ENCODE data around the gene HCN3. TPM values are rescaled to one million over a fixed set of nuclear protein-coding genes. Genes with fewer than 3 reads are reported as not detected.

HCN3 gene
- total RNA-seq, 1 experiment from 2014 or later, result 7.3 TPM

DNA sequence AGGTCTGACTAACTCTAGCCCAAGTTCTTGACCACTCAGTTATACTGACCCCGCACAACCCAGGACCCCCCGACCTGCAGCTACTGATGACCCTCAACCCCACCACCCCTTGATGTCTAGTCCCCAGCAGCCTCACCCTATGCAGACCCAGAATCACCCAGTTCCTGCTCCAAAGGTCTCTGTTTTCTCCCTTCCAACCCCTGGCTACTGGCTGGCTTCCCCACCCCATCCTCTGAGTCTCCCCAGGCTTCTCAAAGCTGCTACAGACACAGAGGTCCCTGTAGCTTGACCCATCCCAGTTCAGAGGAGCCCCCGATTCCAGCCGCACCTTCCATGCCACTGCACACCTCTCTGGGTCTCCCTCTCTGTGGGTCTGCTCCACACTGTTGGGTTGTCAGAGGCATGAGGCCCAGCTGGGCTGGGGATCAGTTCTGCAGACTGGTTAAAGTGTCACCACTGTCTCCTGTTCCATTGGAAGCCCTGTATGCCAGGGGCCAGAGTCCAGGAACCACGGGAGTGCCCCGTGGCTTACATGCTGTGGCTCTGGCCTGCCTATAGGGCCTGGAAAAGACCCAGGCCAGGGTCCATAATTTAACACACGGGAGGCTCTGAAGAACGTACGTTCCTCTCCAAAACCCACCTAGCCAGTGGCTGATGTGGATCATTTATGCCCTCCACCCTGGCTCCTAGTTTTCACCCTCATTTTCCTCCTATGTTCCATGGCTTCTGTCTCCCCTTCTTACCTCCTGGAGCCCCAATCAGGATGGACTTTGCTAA is 23.5 kb downstream of the HCN3 start:
- POLR2A ChIA-PET, result no interaction called here
- Mint-ChIP-seq H3K27ac (no peak overlapping the region), H3K4me1 (peaks cover 24% of the 10 kb centered on the region), H3K9me3 (no peaks in the 10 kb centered on the region), H3K27me3 (ENCODE audit: low read depth) (peaks cover 19% of the 10 kb centered on the region), H3K4me3 (no peak overlapping the region), H3K36me3 (no peaks in the 10 kb centered on the region)
- ATAC-seq (no peak), DNase-seq (ENCODE audit: low spot score) (no peak)
- TF ChIP-seq PRRX2 (CRISPR knock-in tag; IDR thresholded peaks at IDR 0.05) (no peak), GABPB1 (CRISPR knock-in tag; IDR thresholded peaks at IDR 0.05) (0 out of 2 replicates have a peak, but pooled peaks have one; percentile 28)
- CTCF ChIA-PET, result interaction anchor here (0.6 to 1.4 kb wide), 4 partner anchors 22 to 50 kb away, joined by 3 to 8 read pairs (median 5); no protein-coding TSS in a partner anchor

DNA sequence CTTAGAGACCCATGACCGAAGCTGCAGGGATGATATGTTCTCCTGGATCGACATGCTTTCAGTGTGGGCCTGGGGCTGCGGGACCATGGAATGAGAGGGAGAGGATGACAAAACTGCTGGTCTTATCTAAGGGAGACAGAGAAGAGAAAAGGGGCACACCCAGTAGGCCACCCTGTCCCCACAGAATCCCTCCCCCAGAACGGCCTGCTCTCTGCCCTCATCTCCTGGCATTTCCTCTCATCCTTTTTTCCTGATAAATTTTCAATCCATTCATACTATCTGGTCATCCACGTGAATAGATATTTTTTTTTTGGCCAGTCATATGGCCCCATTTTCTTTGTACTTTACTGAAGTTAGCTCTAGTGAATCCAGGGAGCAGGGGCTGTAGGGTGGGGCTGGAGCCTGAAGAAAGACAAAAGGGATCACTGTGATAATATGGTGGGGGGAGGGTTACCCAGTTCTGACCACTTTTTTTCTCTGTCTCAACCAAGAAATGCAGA is 24.1 kb downstream of the HCN3 start, which contains the start of gene PKLR:
TSS of gene PKLR (minus strand) at position 97 of the 500 bp plus-strand sequence. CDS start at position 54, 43 bp downstream.
- Mint-ChIP-seq H3K27me3 (ENCODE audit: low read depth) (peaks cover 12% of the 10 kb centered on the region), H3K36me3 (no peaks in the 10 kb centered on the region), H3K27ac (no peak within 1 kb of the TSS; the same call in 1 of the 2 replicates), H3K4me3 (no peak within 1 kb of the TSS), H3K4me1 (peaks cover 20% of the 10 kb centered on the region), H3K9me3 (no peaks in the 10 kb centered on the region)
- ATAC-seq, result no peak
- CTCF ChIA-PET, result interaction anchor here (1.1 to 1.5 kb wide), 4 partner anchors 22 to 51 kb away, joined by 4 to 9 read pairs (median 4); no protein-coding TSS in a partner anchor
- TF ChIP-seq CBFB (CRISPR knock-in tag; IDR thresholded peaks at IDR 0.05; ENCODE audit: low read depth) (no peak), NR1H2 (CRISPR knock-in tag; IDR thresholded peaks at IDR 0.05) (no peak), NFATC4 (CRISPR knock-in tag; IDR thresholded peaks at IDR 0.05) (no peak), GRHL2 (CRISPR knock-in tag; IDR thresholded peaks at IDR 0.05; ENCODE audit: insufficient replicate concordance, severe bottlenecking) (no peak), ZNF232 (CRISPR knock-in tag; IDR thresholded peaks at IDR 0.05) (no peak), ZNF317 (CRISPR knock-in tag; IDR thresholded peaks at IDR 0.05; ENCODE audit: borderline replicate concordance, low read depth) (no peak)
- TF ChIP-seq, protein P1, sequence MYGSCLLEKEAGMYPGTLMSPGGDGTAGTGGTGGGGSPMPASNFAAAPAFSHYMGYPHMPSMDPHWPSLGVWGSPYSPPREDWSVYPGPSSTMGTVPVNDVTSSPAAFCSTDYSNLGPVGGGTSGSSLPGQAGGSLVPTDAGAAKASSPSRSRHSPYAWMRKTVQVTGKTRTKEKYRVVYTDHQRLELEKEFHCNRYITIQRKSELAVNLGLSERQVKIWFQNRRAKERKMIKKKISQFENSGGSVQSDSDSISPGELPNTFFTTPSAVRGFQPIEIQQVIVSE (CRISPR knock-in tag; IDR thresholded peaks at IDR 0.05; ENCODE audit: borderline replicate concordance), result no peak
- POLR2A ChIA-PET, result no interaction called here
- no peak for DNase-seq (ENCODE audit: low spot score)

DNA sequence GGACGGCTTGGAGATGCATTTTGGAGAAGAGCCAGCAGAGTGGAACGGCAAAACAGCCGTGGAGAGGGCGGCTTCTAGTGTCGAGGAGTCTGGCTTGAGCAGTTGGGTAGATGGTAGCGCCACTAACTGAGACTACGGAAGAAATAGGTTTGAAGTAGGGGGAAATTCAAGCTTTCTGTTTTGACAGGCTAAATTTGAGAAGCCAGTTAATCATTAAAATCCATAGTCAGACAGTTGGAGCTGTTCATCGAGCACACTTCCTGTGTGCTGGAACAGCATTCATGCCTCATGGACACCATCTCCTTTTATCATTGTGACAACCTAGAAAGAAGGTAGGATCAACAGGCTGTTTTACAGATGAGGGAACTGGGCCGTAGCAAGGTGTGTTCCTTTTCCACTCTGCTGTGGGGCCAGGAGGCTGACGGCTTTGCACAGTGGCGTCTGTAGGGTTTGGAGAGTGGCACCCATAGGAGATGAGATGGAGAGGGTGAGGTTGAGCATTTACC is 27.3 kb downstream of the HCN3 start:
- CTCF ChIA-PET, result interaction anchor here (1.1 to 3.9 kb wide), 4 partner anchors 19 to 54 kb away, joined by 3 to 27 read pairs (median 5); no protein-coding TSS in a partner anchor
- H3K27ac Mint-ChIP-seq, result peak overlapping the region; percentile 10; the same call in 1 of the 2 replicates
- no peak for TF ChIP-seq NR2C2 (CRISPR knock-in tag; IDR thresholded peaks at IDR 0.05)
- TF ChIP-seq JUN (CRISPR knock-in tag; IDR thresholded peaks at IDR 0.05), result no peak
- TF ChIP-seq NR1H2 (CRISPR knock-in tag; IDR thresholded peaks at IDR 0.05), result no peak
- TF ChIP-seq, protein P2, sequence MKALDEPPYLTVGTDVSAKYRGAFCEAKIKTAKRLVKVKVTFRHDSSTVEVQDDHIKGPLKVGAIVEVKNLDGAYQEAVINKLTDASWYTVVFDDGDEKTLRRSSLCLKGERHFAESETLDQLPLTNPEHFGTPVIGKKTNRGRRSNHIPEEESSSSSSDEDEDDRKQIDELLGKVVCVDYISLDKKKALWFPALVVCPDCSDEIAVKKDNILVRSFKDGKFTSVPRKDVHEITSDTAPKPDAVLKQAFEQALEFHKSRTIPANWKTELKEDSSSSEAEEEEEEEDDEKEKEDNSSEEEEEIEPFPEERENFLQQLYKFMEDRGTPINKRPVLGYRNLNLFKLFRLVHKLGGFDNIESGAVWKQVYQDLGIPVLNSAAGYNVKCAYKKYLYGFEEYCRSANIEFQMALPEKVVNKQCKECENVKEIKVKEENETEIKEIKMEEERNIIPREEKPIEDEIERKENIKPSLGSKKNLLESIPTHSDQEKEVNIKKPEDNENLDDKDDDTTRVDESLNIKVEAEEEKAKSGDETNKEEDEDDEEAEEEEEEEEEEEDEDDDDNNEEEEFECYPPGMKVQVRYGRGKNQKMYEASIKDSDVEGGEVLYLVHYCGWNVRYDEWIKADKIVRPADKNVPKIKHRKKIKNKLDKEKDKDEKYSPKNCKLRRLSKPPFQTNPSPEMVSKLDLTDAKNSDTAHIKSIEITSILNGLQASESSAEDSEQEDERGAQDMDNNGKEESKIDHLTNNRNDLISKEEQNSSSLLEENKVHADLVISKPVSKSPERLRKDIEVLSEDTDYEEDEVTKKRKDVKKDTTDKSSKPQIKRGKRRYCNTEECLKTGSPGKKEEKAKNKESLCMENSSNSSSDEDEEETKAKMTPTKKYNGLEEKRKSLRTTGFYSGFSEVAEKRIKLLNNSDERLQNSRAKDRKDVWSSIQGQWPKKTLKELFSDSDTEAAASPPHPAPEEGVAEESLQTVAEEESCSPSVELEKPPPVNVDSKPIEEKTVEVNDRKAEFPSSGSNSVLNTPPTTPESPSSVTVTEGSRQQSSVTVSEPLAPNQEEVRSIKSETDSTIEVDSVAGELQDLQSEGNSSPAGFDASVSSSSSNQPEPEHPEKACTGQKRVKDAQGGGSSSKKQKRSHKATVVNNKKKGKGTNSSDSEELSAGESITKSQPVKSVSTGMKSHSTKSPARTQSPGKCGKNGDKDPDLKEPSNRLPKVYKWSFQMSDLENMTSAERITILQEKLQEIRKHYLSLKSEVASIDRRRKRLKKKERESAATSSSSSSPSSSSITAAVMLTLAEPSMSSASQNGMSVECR (CRISPR knock-in tag; IDR thresholded peaks at IDR 0.05; ENCODE audit: borderline replicate concordance), result no peak
- TF ChIP-seq, protein P3, sequence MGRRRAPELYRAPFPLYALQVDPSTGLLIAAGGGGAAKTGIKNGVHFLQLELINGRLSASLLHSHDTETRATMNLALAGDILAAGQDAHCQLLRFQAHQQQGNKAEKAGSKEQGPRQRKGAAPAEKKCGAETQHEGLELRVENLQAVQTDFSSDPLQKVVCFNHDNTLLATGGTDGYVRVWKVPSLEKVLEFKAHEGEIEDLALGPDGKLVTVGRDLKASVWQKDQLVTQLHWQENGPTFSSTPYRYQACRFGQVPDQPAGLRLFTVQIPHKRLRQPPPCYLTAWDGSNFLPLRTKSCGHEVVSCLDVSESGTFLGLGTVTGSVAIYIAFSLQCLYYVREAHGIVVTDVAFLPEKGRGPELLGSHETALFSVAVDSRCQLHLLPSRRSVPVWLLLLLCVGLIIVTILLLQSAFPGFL (CRISPR knock-in tag; IDR thresholded peaks at IDR 0.05; ENCODE audit: borderline replicate concordance), result no peak
- TF ChIP-seq, protein P4, sequence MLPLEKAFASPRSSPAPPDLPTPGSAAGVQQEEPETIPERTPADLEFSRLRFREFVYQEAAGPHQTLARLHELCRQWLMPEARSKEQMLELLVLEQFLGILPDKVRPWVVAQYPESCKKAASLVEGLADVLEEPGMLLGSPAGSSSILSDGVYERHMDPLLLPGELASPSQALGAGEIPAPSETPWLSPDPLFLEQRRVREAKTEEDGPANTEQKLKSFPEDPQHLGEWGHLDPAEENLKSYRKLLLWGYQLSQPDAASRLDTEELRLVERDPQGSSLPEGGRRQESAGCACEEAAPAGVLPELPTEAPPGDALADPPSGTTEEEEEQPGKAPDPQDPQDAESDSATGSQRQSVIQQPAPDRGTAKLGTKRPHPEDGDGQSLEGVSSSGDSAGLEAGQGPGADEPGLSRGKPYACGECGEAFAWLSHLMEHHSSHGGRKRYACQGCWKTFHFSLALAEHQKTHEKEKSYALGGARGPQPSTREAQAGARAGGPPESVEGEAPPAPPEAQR (CRISPR knock-in tag; IDR thresholded peaks at IDR 0.05), result no peak
- TF ChIP-seq KAT7 (CRISPR knock-in tag; IDR thresholded peaks at IDR 0.05; ENCODE audit: borderline replicate concordance), result no peak
- no peak for TF ChIP-seq NR3C1 (CRISPR knock-in tag; conservative IDR thresholded peaks at IDR 0.05; ENCODE audit: low read depth)
- TF ChIP-seq, protein P5, sequence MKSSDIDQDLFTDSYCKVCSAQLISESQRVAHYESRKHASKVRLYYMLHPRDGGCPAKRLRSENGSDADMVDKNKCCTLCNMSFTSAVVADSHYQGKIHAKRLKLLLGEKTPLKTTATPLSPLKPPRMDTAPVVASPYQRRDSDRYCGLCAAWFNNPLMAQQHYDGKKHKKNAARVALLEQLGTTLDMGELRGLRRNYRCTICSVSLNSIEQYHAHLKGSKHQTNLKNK (CRISPR knock-in tag; IDR thresholded peaks at IDR 0.05), result no peak
- no peak for TF ChIP-seq OVOL2 (CRISPR knock-in tag; IDR thresholded peaks at IDR 0.05; ENCODE audit: borderline replicate concordance)
- TF ChIP-seq, protein P6, sequence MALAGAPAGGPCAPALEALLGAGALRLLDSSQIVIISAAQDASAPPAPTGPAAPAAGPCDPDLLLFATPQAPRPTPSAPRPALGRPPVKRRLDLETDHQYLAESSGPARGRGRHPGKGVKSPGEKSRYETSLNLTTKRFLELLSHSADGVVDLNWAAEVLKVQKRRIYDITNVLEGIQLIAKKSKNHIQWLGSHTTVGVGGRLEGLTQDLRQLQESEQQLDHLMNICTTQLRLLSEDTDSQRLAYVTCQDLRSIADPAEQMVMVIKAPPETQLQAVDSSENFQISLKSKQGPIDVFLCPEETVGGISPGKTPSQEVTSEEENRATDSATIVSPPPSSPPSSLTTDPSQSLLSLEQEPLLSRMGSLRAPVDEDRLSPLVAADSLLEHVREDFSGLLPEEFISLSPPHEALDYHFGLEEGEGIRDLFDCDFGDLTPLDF (CRISPR knock-in tag; IDR thresholded peaks at IDR 0.05), result no peak
- TF ChIP-seq, protein P7, sequence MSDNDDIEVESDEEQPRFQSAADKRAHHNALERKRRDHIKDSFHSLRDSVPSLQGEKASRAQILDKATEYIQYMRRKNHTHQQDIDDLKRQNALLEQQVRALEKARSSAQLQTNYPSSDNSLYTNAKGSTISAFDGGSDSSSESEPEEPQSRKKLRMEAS (CRISPR knock-in tag; IDR thresholded peaks at IDR 0.05), result no peak
- no peak for TF ChIP-seq NFATC4 (CRISPR knock-in tag; IDR thresholded peaks at IDR 0.05)

More for the DNA sequence above, 27.3 kb downstream of the HCN3 start:
- ATAC-seq (no peak), DNase-seq (ENCODE audit: low spot score) (no peak)
- no peaks in the 10 kb centered on the region for H3K36me3 Mint-ChIP-seq
- peaks cover 16% of the 10 kb centered on the region for H3K4me1 Mint-ChIP-seq
- no peaks in the 10 kb centered on the region for H3K9me3 Mint-ChIP-seq
- POLR2A ChIA-PET, result interaction anchor here (2.0 kb wide), 1 partner anchor 32 kb away, joined by 4 read pairs; the partner anchor contains the start of gene CLK2
- H3K27me3 Mint-ChIP-seq (ENCODE audit: low read depth), result no peaks in the 10 kb centered on the region
- no peak overlapping the region for H3K4me3 Mint-ChIP-seq
